NCI-H1436 treated with DMSO at 0.1 percent for 48 hours (cell line): ENCODE data around the gene POLR2E.
"Not testable (repeated sequence)": the region's sequence is repeated elsewhere in the genome, so short reads cannot be mapped to it uniquely, and the experiment has no call there.

Source experiments
- DNase-seq: peaks from one replicate; lab custom pipeline; 2025; lab: John Stamatoyannopoulos, UW

POLR2E gene

DNA sequence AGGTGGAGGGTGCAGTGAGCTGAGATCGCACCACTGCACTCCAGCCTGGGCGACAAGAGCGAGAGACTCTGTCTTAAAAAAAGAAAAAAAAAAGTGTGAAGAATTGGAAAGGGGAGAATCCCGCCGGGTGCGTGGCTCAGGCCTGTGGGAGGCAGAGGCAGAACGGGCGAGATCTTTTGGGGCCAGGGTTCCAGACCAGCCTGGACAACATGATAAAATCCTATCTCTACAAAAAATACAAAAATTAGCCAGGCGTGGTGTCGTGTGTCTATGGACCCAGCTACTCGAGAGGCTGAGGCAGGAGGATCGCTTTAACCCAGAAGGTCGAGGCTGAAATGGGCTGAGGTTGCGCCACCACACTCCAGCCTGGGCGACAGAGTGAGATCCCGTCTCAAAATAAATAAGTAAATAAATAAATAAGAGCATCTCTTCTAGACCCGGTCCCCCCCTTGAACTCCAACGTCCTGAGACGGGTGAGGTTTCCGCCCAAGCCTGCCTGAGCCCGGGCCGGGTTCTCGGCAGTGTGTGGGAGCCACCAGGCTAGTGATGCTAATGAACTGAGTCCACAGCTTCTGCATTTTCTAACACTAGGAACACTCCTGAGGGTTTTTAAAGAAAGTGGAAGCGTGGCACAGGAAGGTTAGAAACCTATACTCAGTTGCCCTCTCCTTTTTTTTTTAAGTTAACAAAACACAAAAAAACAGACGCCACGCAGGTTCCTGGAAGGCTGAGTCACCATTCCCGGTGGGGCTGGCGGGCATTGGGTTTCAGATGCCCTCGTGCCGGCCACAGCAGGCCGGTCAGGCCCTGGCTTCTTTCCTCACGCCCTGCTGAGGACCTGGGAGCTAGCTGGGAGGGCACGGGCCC, 30.7 kb upstream of the POLR2E start:
- DNase-seq = no peak

DNA sequence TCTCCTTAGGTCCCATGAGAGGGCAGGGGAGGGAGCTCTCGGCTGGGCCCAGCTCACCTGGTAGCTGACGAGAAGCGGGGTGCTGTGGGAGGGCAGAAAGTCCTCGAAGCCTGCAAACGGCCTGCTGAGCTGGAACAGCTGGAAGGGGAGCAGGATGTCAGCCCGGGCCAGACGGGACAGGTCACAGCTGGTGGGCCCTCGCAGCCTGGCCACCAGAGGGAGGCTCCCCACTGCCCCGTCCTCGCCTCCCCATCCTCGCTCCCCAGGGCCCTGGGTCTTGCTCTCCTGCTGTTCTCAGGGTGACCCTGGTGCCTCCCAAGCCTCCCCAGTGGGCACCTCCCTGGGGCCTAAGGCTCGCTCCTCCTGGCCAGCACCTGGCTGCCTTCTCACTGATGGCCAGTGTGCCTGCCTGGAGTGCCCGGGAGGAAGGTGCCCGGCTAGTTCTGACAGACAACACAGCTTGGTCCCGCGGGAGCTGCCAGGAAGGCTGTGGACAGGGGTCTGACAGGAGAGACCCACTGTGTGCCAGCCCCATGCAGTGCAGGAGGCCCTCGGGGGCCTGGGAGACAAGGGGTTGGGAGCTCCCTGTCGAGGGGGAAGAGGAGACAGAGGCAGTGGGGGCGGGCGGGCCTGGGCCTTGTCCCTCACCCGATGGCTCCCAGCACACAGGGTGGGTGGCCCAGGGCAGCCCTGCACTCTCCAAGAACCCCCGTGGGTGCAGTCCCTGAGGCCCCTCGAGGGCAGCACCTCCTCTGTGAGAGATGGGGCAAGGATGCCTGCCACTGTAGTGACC, 28.9 kb upstream of the POLR2E start:
- DNase-seq = no peak

DNA sequence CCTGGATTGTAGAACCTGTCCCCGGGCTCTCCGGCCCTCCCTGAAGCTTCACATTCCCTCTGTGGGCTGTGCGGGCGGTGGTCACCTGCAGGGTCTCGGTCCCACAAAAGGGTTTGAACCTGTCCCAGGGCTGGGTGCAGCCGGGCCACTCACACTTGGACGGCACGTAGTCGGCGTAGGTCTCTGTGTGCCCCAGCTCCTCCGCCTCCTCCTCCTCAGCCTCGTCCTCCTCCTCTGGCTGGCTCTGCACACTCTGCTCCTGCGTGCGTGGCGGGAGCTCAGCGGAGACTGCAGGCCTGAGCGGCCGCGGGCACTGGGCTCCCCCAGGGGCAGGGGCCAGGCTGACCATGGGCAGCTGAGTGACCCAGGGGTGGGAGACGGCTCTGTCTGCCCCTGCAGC, 28.2 kb upstream of the POLR2E start:
- no peak for DNase-seq

DNA sequence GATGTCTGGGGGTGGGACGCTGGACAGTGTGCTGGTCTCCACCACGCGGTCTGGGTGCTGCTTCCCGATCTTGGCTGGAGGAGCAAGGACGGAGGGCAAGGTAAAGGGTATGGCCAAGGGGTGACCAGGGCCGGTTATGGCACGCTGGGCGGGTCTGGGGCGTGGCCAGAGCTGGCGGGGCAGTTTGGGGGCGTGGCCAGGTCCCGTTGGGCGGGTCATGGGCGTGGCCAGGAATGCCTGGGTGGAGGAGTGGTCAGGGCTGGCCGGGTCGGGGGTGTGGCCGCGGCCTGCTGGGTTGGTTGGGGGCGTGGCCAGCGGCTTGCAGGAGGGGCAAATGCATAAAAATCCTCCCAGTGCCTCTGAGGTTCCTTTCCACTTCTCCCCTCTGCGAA, 27.8 kb upstream of the POLR2E start:
- no peak for DNase-seq

DNA sequence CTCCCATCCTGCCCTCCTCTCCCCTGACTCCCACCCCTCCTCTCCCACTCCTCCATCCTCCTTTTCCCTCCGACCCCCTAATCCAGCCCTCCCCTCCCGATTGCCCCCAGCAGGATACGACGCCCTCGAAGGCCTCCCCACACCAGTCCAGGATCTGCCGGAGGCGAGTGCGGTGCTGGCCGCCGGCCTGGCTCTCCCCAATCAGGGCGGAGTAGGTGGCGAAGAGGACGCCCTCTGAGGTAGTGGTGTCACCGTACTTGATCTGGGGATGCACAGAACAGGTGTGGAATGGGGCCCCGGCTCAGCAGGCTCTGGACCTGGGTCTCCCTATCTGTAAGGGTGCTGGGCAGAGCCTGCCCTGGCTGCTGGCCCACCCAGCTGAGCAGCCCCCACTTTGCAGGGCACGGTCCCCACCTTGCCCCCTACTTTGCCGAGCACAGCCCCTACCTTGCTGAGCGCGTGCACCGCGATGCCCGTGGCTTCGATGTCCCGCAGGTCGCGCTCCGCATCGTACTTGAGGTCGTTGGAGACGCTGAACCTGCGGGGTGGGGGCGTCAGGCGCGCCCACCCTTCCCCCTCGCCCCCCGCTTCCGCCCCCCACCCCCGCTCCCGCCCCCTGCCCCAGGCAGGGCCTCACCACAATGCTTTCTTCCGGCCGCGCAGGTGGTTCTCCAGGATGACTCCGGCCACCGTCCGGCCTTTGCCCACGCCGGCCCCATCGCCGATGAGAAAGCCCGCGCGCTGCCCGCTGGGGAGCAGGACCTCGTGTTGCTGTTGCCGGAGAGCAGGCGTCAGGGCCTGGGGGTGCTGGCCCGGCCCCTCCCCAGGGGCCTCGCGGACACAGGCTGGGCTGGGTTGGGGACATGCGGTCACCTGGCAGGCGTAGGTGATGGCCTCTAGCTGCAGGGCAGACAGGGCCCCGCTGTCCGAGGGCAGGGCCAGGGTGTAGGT, 27.1 kb upstream of the POLR2E start:
- DNase-seq = no peak

DNA sequence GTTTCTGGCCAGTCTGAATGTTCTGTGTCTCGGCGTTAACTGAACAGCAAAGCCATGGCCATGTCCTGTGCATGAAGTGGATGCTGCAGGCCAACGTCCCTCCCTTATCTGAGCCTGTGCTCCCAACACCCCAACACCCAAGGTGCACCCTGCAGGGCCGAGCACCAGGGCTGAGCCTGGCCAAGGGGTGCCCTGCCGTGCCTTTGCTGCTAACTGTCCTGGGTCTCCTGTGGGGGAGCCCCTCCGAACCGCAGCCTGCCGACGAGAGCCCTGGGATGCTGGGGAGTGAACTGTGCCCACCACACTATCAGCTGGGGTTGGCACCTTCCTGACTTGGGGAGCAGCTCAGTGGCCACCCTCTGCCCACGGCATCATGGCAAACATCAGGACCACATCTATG, 26.2 kb upstream of the POLR2E start:
- DNase-seq = no peak

DNA sequence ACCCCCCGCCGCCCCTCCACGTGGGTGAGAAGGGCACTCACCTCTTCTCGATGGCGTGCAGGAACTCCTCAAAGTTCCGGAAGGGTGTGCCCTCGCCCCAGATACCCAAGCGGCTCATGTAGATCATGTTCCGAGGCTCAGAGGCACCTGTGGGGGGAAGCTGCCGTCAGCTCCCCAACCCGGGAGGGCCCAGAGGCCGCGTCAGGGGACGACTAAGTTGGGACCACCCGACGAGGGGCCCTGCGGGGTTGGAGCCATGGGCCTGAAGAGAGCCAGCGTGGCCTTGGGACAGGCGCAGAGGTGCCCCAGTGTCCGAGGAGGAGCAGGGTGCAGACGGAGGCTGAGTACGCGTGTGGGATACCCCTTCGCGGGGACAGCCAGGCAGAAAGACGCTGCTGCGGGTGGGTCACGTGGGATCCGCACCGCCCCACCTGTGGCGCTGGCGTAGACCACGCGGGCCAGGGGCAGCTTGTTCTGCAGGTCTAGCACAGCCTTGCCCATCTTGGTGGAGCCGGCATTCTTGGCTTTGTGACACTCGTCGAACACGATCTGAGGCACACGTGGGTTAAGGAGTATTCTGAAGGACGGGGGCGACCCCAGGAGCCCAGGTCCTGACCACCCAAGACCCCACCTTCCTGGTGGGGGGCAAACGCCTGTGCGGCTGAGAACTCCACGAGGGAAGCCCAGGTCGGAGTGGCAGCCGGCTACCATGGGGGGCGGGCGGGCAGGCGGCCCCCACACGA, 24.5 kb upstream of the POLR2E start:
- DNase-seq = no peak

DNA sequence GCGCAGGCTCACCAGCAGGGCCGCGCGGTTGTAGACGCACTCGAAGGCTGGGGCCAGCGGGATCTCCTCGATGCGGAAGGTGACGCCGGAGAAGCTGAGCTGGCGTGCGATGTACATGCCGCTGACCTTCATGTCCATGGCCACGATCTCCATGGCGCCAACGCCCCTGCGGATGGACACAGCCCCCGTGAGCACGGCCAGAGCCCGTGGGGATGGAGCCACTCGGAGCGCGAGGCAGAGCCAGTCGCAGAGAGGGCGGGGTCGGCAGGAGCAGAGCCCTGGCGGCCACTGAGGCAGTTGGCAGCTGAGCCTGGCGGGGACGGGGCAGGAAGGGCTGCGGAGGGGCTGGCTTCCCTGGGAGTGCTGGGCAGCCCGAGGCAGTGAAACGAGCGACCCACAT, 23.8 kb upstream of the POLR2E start:
- no peak for DNase-seq

DNA sequence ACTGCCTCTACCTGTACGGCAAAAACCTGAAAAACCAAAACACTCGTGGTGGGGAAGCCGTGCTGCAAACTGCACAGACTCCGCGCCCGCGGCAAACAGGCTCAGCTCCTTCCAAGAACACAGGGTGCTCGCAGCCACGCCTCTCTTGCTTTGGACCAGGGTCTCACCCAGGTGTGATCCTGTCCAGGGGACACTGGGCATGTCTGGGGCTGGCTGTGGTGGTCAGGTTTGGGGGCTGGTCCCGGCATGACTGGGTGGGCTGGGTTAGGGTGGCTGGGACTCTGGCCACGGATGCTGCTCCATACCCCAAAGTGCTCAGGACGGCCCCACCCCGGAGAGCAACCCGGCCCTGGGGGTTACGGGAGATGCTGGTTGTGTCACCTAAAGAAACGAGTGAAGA, 22.5 kb upstream of the POLR2E start:
- DNase-seq = no peak

DNA sequence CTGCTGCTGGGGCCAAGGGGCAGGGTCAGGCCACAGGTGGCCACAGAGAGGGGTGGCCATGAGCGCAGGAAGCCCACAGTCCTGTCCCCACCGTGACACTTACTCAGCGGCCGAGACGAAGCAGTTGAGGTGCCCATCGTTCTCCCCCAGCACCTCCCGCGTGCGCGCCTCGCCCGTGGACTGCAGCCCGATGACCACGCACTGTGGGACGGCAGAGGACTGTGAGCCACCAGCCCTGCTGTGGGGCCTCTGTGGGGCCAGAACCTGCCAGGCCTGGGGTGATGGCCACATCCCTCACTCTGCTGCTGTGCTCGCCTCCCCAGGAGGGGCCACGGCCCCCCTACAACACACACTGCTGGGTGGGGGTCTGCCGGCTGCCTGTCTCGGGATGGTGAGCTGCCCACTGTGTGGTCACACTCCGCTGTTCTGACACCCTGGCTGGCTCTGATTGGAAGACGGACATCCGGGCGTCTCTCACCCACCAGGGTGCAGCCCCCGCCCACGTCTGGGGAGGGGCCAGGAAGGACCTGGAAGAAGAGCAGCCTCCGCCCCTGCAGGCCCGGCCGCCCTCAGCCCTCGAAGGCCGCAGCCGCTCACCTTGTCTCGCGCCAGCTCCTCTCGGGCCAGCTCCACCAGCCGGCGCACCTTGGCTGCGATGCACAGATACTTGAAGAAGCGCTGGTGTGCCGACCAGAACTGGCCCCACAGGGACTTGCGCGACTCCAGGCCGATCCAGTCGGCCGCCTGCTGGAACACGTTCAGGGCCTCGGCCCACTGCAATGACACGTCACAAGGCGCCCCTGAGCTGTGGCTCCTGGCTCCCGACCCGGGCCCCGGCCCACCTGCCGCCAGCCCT, 21.8 kb upstream of the POLR2E start:
- no peak for DNase-seq

DNA sequence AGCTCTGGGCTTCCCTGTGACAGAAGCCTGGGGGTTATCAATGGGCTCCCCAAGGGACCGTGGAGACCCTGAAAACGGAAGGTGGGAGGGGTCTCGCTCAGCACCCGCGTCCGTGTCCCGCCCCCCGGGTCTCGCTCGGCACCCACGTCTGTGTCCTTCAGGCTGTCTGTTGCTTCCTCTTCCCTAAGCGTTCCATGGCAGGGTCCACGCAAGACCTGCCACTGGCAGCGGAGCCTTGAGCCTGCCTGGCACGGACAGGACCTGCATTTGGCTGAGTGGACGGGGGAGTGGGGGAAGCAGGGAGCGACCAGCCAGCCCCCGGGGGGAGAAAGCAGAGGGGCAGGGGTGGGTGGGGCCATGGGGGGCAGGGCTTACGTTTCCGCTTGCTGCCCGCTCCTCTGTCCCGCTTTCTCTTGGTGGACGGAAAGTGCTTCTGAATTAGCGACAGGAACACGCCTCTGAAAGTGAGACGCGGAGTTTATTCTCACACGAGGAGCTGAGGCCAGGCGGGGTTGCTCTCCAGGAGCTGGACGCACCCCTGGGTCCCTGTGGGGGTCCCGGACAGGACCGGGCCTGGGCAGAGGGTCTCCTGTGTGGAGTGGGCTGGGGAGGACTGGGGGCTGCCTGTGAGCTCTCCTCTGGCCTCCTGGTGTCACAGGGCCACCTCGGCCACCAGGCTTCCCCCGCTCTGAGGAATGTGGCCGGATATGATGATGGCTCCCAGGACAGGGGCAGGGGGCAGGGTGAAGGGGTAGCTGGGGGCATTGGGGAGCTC, 20.7 kb upstream of the POLR2E start:
- DNase-seq = no peak

DNA sequence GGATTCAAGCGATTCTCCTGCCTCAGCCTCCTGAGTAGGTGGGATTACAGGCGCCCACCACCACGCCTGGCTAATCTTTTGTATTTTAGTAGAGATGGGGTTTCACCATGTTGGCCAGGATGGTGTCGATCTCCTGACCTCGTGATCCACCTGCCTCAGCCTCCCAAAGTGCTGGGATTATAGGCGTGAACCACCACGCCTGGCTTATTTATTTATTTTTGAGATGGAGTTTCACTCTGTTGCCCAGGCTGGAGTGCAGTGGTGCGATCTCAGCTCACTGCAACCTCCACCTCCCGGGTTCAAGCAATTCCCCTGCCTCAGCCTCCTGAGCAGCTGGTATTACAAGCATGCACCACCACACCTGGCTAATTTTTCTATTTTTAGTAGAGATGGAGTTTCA, 19.6 kb upstream of the POLR2E start:
- DNase-seq = not testable (repeated sequence)

DNA sequence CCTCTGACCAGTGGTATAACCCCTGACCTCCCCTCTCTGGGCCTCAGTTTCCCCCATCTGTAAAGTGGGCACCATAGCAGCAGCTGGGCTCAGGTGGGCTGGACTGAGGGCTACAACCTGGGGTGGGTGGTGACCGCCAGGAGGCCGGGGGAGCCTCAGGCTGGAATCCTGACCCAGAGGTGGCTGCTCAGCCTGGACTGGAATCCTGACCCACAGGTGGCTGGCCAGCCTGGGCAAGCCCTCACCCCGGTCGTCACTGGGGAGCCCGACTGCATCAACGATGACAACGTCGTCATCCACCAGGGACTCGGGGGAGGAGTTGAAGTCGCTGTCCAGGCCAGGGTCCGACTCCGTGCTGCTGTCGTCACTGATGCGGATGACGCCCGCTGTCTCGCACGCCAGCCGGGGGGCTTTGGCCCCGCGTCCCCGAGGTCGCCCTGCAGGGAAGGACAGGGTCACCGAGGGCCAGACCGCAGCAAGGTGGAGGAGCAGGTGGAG, 18.9 kb upstream of the POLR2E start:
- no peak for DNase-seq

DNA sequence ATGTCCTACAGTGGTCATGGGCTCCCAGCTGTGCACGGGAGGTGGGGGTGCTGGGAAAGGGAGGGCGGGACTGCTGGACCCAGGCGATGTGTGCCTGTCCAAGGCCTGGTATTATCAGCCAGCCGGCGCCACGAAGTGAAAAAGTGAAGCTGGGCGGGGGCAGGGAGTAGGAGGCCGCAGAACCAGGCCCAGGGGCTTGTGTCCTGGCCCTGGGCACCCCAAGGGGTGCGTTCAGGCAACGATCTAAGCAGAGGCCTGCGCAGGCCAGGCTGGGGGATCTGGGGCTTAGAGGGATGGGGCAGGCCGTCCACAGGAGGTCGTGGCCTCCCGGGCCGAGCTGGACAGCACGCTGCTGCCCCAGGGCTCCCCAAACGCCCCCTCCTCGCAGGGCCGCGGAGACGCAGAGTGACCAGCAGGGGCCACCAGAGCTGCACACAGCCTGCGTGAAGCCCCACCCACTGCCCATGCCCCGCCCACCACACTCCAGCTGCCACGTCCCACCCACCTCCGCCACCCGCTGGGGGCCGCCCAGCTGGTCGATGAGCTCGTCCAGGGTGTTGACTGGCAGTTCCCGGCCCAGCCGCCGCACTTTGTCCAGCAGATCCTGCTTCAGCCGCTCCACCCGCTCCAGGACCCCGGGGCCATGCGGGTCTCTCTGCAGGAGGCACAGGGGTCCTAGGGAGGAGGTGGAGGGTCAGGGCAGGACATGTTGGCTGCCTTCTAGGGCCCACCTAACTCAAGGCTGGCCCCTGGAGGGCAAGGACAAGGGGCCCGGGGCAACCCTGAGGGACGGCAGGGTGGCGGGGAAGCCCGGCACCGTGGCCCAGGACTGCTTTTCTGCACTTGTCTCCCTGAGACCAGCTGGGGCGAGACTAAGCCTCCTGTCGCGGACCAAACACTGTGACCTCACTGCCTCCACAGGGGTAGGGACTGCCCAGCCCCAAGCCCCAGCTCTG, 18.1 kb upstream of the POLR2E start:
- DNase-seq = no peak

DNA sequence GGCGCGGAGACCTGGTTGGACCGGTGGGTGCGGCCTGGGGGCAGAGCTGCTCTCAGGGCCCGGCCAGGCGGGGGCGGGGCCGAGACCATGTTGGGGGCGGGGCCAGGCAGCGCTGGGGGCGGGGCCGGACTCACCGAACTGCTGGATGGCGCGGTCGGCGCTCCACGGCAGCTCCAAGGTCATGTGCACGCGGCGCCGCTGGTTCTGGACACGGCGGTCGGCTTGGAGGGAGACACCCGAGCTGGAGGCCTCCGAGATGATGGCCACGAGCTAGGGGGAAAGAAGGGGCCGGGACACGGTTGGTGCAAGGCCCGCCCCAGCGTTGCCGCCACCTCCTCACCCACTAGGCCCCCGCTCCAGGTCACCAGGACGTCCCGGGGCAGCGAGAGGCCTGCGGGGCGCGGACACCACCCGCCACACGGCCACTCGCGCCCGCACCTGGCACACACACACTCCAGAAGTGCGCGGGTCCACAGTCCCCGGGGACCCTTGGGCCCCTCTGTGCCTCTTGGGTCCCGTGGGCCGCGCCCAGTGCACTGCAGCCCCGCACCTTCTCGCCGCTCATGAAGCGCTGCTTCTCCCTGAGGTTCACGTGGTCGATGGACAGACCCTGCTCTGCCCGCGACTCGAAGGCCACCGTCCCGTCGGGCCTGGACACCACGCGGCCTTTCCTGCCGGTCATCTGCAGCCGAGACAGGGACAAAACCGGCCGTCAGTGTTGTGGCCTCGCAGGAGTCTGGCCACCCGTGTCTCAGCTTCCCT, 17.3 kb upstream of the POLR2E start:
- no peak for DNase-seq

DNA sequence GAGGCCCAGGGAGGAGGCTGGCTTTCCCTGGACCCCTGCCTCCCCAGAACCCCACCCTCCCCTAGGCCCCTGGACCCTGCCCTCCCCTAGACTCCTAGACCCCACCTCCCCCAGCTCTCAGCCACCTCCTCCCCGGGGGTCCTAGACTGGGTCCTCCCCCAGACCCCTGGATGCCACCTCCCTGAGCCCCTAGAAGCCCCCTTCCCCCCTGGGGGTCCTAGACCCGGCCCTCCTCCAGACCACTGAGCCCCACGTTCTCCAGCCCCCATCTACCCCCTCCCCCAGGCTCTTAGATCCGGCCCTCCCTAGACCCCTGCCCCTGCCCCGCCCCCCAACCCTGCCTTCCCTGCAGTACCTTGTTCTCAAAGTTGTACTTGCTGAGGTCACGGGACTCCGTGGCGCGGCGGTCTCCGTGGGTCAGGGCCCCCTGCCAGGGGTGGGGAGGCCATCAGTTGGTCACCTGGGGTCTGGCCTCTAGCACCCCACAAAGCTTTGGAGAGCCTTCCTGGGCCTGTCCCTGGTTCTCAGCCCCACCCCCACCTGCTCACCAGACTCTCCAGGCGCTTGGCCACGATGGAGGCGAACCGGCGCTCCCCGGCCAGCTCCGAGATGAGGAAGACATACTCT, 16.6 kb upstream of the POLR2E start:
- DNase-seq = no peak
